Left kidney (tissue), 2 donors: Measurements from ENCODE around the gene S100PBP. TPM values are rescaled to one million over a fixed set of nuclear protein-coding genes. Genes with fewer than 3 reads are reported as not detected.

ENCODE experiments used
- DNase-seq: peaks from one replicate; pipeline ENCODE4 v3.0.0-alpha.2; 2013
- polyA plus RNA-seq: library from polyadenylated mRNA; unstranded; fragments of 120-200 nt; gene quantifications from one replicate; pipeline ENCODE4 v1.2.1, GENCODE V29; 2013; ENCODE audit not compliant: insufficient read length

S100PBP gene
- polyA plus RNA-seq, 1 donor: 57.7 TPM

DNA sequence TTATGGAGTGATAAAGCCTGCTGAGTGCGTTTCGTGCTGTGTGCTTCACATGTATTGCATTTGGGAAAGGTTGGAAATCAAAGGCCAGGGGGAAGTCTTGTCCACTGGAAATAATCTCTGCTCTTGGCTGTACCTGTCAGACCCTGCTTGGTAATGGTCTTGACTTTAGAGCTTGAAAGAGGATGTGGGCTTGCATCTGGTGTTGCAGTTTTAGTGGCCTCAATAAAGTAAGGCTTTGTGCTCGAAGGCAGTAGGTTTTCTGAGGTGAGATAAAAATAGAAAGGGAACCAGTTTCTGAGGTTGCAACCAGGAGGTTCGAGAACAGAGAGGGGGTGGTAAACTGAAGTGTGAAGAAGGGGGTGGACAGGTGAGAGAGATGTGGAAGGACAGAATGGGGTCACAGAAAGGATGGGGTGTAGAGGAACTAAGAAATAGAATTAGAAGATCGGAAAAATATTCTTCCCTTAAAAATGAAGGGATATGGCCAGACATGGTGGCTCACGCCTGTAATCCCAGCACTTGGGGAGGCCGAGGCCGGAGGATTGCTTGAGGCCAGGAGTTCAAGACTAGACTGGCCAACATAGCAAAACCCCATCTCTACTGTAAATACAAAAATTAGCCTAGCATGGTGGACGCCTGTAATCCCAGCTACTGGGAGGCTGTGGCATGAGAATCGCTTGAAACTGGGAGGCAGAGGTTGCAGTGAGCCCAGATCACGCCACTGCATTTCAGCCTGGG, 1.5 kb downstream of the S100PBP start:
- no peak for DNase-seq

DNA sequence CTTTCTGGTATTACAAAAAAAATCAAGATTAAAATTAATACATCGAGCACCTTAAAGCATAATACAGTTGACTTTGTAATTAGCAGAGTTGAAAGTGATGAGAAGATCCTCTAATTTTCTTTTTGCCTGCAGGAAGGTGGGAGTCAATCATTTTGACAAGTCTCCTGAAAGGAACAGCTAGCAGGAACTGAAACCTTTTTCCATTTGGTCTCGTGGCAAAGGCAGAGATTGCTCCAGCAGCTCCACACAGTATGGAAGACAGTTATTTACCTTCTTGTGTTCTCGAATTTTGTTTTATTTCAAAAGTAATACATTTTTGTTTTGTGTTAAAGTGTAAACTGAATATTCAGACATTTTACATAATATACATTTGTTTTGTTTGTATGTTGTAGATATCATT, 7.7 kb downstream of the S100PBP start:
- no peak for DNase-seq

DNA sequence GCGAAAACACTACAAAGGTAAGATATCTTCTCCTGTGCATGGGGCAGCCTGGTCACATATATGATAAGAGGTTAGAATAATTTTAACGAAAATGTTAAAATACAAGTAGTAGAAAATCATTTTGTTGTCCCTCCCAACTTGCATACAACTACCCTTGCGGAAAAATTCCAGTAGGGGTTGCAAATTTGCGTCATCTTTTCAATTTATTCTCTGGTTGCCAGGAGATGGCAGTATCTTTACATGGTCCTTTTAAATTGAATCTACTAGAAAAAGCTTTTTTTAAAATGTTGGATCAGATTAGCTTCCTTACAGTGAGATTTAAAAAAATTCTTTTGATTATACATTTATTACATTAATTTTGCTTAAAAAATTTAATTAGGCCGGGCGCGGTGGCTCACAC, 10.9 kb downstream of the S100PBP start:
- peak; percentile 33 for DNase-seq

DNA sequence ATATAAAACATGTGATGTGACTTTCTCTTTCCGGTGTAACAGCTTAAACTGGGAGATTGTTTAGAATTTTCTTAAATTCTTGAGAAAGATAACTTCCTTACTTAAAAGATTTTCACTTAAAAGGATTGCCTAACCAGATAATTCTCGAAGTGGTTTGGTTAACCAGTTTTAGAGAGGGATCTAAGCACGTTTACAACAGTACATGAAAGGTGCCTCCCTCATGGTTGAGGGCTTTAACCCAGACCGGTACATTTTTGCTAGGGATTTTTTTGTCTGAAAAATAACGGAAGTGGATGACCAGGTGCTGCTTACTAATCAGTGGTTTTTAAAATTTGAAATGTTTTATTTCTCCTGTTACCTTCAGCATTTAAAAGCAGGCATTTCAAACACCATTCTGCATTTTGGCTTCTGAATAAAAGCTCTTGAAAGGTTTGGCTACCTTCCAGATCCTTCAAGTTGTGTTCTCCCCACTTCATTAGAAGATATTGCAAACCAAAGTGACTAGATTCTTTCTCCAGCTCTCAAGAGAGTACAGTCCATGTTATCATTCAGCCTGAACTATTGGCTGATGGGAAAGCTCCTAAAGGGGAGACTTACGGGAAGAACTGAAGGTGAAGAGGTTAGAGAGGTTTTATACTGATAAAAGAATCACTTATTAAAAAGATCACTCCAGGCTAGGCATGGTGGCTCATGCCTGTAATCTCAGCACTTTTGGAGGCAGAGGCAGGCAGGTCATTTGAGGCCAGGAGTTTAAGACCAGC, 12.8 kb downstream of the S100PBP start:
- no peak for DNase-seq

DNA sequence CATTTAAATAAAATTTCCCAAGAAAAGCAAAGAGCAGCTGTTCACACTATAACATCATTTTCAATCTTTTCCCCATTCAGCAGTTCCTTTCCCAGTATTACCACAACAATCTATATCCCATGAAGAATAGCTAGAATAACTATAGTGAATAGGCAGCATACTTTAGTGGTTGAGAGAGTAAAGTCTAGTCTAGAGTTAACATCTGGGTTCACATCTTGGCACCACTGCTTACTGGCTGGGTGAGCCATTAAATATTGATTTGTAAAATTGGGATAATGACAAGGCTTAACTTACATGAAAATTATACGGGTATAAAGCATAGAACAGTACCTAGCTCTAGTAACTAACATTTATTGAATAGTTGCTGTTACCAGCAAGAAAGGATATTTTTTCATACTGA, 14.4 kb downstream of the S100PBP start:
- no peak for DNase-seq

DNA sequence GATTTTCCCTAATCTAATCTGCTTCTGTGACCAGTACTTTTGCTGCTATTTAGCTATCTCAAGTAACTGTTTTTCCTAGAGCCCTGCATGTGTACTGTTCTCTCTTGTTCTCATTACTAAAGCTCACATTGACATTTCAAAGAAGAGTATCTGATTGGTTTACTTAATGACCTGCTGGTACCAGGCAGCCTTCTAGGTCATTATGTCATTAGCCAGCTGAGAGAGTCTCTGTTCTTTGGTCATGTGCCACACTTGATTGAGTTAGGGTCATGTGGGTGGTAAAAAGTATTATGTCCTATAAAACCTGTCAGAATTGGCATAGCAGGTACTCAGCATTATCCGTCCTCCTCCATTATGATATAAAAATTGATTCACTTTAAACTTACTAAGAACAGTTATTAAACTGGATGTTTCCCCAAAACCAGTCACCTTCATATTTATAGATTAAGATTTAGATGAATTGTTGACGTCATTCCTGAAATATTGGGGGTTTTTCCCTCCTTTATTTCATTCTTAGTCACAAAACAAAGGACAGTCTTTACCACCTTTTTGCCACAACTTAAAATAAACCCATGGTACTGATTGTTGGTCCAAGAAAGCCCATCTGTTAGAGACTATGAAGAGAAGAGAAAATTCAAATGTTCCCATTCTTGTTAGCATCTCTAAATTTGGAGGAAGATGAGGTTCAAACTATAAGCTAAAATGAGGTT, 31.1 kb downstream of the S100PBP start:
- DNase-seq: no peak

DNA sequence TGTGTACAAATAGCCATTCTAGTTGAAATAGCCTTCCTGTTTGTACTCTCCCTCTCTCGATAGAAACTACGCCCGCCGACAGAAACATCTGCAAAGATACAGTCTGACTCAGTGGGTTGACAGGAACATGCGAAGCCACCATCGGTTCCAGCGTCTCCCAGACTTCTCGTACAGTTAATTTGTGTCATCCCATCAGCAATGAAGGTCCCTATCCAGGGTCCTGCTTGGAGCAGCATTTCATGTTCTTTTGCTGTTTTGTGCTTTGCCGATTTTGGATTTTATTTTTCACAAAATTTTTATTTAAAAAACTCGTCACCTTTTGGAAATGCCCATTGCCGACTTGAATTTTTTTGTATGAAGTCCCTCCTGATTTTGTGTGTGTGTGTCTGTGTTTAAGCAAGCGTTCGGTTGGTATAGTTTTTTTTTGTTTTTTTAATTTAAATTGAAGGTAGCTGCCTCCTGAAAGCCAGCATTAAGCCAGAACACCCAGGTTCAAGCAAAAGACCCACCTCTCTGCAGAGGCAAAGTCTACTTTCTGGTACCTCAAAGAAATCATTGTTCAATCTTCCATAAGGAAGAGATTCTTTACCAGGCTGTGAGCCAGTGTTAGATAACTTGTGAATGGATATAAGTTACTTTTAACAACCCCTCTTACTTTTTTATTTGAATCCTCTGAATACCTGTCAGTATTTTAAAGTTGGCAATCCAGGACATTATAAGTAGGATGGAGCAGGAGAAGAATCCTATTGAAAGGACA, 38.6 kb downstream of the S100PBP start:
- DNase-seq: no peak

DNA sequence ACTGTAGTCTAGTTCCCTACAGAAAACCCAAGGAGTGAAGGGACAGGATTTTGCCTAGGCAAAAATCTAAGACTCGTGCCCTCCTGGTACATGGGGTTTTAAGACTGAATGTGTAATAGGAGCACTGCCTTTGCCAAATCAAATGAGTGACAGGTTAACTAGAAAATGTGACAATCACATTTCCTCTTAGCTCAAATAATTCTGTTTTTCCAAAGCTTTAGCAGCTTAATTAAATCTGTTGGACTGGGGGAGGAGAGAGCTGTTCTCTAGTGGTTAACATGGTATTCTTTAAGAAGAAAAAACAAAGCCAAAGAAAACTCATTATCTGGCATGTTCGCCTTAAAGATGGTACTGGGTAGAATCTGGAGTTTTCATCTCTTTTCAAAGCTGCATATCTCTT, 40.7 kb downstream of the S100PBP start:
- DNase-seq: no peak

DNA sequence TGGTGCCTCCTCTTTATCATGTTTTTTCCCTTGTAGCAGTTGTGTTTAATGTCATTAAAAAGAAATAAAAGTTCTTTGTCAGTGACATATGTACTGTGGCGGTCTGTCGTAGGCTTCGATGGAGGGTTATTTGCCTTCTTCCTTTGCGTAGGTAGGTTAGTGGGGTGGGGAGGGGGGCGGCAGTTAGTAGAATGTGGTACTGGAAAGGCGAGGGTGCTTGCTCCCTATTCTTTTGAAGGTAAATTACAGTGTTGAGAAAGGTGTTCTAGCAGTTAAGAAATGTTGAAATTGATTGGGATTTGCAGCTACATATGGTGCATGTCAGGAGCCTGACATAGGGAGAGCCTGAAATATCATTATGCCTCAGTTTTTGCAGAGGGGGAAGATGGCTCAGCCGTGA, 41.3 kb downstream of the S100PBP start:
- DNase-seq: no peak

DNA sequence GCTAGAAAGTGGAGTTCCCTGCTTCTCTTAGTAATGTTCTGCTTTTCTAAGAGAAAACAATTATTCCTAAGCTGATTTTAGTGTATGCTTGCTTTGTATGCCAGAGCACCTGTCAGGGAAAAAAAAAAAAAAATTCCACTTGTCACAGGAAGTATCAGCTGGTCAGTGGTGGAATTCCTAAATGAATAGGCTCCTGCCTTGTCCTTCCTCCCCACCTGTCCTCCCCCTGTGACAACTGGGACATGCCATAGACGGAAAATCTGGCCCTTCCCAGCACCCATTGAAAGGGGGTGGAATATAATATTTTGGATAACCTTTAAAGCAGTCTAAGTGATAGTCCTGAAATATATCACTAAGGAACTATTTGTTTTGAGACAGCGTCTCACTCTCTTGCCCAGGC, 42.5 kb downstream of the S100PBP start:
- no peak for DNase-seq

DNA sequence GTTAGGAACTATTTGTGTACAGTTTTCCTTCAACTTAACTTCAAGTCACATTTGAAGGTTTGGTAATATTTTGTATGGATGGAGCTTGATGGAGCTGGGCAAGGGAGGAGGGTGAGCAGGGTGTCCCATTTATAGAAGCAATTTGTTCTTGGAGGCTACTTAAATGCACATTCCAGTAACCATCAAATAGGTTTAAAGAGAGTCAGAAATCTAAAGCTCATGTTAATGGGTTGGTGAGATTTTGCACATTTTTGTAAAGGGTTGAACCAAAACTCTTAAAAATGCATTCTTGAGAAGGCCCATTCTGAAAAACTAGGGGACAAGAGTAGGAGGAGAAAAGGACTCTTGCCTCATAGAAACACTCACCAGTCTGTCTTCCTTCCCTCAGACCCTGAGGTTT, 43.1 kb downstream of the S100PBP start:
- no peak for DNase-seq

DNA sequence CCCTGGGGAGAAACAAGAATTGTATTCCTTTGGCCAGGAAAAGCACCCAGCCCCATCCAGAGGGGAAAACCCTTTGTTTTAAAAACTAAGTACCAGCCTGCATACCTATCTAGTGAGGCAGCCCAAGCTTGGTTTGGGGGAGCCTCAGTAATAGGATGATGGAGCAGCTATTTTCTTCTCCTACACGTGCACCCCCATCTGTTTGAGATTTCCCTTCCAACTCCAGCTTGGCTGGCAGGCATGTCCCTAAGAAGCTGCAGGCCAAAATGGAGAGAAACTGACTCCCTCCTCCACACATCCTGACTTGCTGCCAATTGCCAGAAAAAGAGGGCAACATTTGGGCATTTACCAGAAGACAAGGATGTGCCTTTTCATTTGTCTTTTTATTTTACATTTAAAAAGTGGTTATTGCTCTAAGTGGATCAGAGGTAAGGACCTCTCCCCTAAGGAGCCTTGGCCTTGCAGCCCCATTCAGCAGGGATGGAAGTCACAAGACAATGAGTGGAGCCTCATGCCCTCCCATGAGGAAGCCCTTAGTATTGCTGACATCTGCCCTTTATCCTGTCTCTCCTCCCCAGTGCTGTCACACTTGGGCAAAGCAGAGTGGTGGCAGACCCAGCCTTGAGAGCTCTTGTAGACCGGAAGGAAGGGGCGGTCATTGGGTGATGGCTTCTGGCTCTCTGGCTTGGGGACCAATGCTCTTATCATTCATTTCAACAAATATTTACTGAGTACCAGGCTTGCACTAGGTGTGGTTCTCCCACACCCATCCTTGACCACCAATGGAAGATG, 44.6 kb downstream of the S100PBP start:
- no peak for DNase-seq

DNA sequence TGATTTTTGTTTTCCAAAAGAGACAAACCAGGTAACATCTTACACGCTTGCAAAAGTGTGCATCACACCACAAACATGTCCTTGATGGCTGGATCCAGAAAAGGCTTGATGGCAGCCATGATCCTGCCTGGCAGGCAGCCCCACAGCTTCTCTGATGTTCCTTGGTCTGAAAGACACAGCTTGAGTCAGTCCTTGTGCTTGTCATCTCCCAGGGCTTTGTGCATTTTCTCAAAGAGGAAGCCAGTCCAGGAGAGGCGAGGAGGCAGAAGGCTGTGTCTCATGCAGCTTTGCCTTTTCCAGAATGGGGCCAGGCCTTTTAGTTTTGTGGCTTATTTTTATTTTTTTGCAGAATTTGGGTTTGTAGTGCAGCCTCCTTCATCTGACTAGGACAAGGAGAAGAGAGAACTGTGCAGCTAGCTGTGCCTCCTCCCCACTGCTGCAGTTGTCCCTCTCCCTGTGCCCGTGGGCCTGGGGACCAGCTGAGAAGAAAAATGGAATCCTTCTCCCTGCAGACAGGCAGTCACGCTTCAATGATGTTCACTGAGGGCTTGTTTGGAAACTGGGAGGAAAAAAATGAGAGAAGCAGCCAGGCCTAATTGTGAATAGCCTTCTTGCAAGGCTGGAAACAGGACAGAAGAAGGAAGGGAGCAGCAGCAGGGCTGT, 45.9 kb downstream of the S100PBP start:
- no peak for DNase-seq

DNA sequence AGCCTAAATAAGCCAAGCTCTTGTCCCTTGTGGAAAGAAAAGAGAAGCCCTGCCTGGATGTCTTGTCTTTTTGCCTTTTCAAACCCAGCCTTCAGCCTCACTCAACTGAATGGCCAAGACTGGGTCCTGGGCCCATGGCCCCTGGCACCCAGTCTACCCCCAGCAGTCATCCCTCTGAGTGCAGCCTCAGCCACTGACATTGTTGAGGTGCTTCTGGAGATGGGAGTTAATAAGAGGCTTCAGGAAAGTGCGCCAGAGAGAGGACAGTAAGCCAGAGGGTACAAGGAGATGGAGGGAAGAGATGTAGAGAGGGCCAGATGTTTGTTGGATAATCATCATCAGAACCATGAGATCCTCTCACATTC, 46.4 kb downstream of the S100PBP start:
- no peak for DNase-seq

DNA sequence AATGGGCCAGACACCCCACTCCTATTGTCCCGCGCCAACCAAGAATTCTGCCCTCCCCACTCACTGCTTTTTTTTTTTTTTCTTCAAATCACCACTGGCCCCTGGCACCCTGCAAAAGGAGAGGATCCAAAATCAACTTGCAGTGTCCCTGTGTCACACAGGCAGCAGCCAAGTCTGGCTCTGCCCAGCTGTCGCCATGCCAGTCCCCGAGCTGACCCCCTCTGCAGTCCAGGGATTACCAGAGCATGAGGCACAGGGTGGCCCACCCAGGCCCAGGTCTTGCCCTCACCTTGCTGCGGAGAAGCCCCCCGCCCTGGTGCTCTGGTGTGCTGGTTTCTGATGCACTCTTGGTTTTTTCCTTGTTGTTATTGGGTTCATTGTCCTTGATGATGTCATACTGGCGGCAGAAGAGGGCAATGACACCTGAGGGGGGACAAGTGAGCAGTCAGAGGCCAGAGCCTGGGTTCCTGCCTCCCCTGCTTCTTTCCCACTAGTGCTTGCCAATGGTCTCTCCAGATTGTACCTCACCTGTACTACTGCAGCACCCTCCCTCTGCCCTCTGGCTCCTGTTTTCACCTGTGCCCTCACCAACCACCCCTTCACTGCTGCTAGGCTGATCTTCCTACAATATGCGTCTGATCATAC, 47.0 kb downstream of the S100PBP start:
- DNase-seq: no peak

DNA sequence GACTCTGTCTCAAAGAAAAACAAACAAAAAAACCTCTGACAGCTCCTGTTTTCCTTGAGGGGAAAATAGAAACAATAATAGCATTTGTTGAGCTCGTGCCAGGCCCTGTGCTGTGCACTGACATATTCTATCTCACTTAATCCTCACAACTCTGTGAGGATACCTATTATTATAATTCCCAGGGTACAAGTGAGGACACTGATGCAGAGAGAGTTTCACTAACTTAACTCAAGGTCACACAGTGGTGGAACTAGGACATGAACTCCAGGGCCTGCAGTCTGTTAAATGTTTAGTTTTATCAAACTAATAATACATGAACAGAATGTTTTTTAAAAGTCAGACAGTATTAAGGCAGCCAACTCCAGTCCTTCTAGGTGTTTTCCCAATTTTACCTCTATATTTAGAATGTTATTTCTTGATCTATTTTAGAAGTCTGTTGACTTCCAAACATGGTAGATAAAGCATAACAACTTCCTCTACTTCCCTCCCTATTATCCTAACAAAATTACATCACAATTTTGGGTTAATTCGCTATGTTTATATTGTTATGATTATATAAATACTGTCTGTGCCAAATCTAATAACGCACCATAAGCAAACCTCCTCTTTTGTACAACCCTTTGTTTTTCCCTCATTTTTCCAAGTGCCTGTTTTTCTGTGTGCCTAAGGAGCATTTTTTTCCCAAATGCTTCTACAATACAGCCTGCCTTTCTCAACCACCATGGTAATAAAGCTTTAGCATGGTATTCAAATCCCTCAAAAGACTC, 48.4 kb downstream of the S100PBP start:
- no peak for DNase-seq

DNA sequence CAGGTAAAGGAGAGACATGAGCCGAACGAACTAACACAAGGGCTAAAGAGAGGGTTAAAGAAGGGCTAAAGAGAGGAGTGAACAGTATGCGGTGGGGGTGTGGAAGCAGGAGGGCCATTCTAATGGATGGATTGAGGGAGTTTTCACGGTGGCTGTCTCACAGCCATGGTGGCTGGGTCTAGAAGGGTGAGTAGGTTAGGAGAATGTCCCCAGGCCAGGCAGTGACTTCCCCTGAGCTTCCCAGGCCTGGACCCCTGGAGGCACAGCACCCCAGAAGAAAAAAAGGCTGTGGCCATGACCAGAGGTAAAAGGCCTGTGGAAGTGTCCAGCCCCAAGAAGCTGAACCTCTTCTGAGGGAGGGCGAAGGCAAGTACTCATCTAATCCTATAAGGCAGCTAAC, 49.7 kb downstream of the S100PBP start:
- no peak for DNase-seq

DNA sequence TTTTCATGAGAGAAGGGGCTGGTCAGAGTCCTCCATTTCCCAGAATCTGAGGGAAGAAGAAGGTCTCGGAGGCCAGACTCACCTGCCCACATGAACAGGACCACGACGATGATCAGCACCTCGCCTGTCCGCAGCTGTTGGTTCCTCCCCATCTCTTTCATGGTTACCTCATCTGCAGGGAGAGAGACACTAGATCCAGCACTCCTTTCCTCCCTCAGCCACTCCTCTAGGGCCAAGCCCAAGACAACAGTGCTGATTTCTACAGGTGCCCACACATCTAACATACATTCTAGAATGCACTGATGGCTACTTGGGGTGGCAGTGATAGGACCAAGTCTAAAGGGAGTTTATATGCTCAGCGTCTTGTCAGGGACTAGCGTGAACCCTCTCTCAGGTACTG, 50.2 kb downstream of the S100PBP start:
- no peak for DNase-seq

DNA sequence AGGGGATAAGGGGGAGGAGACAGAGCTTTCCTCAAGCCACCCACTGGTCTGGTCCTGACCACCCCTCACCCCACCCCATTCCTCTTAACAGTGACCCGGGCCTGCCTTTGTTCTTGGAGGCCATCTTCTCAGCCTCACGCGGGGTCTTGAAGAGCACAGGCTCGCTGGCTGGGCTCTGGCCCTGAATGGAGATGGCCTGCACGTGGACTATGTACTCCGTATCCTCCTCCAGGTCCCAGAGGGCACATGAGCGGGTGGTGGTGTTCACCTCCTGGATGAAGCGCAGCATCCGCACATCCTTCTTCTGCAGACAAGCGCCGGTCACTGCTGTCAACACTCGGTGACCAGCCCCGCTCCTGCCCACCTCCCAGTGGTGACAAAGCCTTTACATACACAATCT, 50.6 kb downstream of the S100PBP start:
- no peak for DNase-seq
